HG03280 (cell line): Measurements from ENCODE around the gene FAM72A.
"Not testable (repeated sequence)": the region's sequence is repeated elsewhere in the genome, so short reads cannot be mapped to it uniquely, and the experiment has no call there.

ENCODE experiments used
- ATAC-seq: cut with Tn5 transposase; IDR thresholded peaks from one replicate; pipeline ENCODE4 v1.9.1; 2021; ENCODE audit warnings: mild to moderate bottlenecking, moderate library complexity; ENCODE audit not compliant: unreplicated experiment

The FAM72A gene

DNA sequence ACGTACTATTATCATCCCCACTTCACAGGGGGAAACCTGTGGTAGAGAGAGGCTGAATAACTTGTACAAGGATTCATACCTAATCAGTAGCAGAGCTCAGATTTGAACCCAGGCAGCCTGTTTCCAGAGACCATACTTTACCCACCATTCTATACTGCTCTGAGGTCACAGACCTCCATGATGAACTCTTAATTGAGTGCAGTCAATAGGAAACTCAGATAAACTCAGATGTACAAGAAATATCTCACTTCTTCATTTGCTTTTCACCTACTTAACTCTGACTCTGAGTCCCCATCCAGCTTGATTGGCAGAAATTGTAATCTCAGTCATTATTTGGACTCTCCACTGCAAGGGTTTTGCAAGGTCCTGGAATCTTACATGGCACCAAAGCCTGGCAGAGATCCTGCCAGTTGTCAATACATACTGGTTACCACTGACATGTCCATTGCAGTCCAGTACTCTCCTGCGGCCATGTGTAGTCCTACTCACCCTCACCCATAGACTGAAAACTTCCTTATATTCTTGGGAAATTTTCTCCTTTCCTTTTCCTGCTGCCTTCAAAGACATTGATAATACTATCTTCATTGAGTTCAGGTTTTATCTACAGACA, 29.4 kb downstream of the FAM72A start:
- not testable (repeated sequence) for ATAC-seq

DNA sequence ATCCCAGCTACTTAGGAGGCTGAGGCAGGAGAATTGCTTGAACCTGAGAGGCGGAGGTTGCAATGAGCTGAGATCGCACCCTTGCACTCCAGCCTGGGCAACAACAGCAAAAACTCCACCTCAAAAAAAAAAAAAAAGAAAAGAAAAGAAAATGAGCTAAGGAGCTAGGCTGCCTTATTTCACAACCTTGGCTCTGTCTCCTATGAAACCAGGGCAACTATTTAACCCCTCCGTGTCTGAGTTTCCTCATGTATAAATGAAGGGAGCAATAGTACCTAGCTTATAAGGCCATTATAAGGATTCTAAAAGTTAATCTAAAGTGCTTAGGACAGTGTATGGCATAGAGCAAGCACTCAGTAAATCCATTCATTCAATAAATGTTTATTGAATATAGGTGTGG, 32.8 kb downstream of the FAM72A start:
- not testable (repeated sequence) for ATAC-seq

DNA sequence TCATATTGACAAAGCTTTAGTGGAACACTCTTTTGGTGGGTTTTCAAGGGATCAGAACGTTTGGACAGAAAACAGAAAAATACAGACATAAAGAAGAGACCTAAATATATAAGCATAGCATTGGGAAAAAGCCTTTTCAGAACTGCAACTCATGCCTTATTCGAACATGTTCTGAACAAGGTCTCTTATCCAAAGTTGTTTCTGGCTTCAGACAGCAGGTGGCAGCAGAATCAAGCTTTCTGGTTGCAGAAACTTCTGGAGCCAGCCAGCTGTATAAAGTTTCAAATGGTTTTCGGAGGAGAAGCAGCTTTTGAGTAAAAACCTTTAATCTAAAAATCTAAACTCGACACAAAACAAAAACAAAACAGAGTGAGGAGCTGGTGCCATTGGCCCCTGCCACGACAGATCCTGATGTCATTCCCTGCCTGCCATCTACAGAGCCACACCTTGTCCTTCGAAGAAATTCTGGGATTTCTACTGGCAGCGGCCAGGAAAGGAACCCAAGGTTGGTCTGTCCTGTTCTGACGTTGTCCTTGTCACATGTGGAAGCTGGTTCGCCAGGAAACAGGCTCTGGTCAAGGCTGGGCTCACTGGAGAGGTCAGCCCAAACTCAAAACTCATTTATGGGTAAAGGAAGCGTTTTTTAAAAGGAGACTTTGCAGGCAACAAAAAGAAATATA, 35.1 kb downstream of the FAM72A start:
- not testable (repeated sequence) for ATAC-seq

DNA sequence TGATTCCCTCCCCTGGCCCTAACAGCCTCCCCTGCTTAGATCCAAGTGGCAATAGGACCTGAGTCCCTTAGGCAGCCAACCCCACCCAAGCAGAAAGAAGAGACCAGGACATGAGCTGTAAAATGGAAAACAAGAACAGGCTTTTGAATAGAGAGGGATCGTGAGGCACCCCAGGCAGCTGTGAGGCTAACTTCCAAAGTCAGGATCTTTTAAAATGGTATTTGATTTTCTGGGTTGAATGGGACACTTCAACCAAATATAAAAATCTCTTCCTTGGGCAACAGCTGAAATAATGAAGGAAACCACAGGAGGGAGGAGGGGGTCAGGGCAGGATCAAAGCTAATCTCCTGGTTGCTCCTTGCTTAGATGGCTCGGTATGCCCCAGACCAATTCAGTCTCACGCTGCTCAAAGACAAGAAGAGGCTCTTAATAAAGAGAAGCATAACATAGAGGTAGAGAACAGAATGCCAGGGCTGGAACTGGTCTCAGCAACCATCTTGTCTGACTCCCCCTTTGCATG, 56.8 kb downstream of the FAM72A start:
- ATAC-seq: no peak

DNA sequence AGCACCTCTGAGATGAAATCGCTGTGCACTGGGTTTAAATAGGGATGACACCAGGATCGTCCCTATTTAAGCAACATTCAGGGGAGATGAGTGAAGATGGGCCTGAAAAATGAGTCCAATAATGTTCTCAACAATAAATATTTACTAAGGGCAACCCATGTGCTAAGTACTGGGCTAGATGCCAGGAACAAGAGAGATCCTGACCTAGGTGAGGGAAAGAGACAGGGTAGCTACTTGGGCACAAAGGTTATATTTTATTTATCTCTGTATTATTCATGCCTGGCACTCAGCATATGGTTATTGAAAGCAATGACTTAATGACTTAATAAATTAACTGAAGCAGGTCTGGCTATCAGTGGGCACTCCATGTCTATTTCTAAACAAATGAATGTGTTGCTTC, 58.0 kb downstream of the FAM72A start:
- no peak for ATAC-seq

DNA sequence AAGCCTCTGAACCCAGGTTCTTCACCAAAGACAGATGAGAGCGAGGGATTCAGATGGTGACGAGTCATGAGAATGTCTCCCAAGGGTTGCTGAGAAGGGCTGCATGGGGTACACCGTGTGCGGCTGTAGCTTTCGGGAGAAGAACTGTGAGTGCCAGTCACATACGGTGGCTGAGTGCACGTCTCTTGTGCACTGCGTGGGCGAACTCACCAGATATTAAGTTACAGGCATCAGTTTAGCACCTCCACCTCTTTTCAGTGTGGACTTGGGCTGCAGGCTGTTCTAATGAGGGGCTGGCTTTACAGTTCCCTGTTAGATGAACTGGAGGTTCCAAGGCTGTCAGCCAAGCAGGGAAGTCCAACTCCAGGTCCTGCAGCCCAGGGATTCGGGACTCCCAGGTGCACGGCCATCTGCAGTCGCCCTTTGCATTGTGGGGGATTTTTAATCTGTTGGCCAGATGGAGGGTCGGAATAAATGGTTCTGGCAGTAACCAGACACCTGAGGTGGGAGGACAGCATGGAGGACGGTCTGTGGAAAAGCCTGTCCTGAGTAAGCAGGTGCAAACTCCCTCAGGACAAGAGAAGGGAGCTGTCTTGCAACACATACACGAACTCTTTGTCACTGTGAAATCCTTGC, 59.0 kb downstream of the FAM72A start:
- ATAC-seq: no peak

DNA sequence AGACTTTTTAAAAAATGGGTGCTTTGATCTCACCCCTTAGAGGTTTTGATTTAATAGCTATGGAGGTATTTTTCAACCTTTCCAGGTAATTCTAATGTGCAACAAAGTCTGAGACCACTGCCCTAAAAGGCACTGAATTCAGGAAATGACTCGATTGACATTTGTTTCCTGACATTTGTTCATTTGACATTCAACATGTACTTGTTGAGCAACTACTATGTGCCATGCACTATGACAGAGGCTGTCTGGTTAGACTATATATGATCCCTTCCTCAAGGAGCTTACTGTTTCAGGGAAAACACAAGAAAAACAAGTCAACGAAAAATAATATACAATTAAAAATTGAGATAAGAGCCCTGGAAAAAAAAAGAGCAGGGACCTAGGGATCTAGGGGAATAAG, 59.9 kb downstream of the FAM72A start:
- no peak for ATAC-seq

DNA sequence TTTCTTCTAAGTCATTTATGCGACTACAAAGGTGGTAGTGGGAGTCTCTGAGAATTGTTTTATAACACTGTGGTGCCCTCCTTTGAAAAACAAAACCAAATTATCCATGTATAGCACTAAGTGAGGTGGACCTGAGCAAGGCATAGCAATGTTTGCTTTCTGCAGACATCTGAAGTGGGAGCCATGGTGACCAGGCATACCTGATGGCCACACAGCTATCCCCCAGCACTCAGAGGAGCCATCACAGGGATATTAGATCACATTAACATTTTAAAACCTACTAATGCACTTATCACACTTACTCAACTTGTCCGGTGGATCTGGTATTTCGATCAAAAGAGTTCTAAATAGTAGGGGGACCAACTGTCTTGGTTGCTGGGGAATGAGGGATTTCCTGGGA, 60.6 kb downstream of the FAM72A start:
- no peak for ATAC-seq

DNA sequence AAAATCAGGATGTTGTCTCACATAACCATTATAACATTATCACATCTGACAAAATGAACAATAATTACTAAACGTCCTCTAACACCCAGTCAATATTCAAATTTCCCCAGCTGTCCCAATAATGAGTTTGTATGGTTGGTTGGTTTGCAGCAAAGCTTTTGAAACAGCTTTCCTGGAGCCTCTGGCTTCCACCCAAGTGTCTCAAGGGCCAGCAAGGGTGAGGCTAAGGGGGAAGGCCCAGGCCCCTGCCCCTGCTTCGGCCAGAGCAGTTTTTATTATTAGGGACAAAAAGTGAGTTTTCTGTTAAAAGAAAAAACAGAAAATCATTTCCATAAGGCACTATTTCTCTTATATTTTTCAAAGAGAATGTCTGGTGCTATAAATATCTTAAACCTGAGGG, 66.4 kb downstream of the FAM72A start:
- ATAC-seq: no peak
